GM23248 (cell line): ENCODE data around the gene TFB2M. TPM values are rescaled to one million over a fixed set of nuclear protein-coding genes. Genes with fewer than 3 reads are reported as not detected.

Experiments used
- DNase-seq: peaks from one replicate; pipeline ENCODE4 v3.0.0-alpha.2; 2015
- H2AFZ ChIP-seq: fragments of 200-600 bp; sonication (generic); 2 replicates; pipeline ENCODE4 v1.6.1; 2016; ENCODE audit warnings: antibody characterized with exemption
- H3F3A ChIP-seq: fragments of 200-600 bp; sonication (generic); 2 replicates; pipeline ENCODE4 v1.6.1; 2016; ENCODE audit warnings: mild to moderate bottlenecking, antibody characterized with exemption, mixed run types; ENCODE audit not compliant: insufficient read depth
- H3K27ac ChIP-seq: fragments of 200-600 bp; sonication (generic); 2 replicates; pipeline ENCODE4 v1.5.1; 2016; ENCODE audit warnings: mild to moderate bottlenecking
- H3K27me3 ChIP-seq: fragments of 200-600 bp; sonication (generic); replicated peaks from 2 replicates; pipeline ENCODE4 v1.6.1; 2016; ENCODE audit warnings: mild to moderate bottlenecking; ENCODE audit not compliant: insufficient read depth
- H3K36me3 ChIP-seq: fragments of 200-600 bp; sonication (generic); 2 replicates; pipeline ENCODE4 v1.6.1; 2016; ENCODE audit warnings: low read depth, mild to moderate bottlenecking
- H3K4me1 ChIP-seq: fragments of 200-600 bp; sonication (generic); 2 replicates; pipeline ENCODE4 v1.6.1; 2016; ENCODE audit warnings: mild to moderate bottlenecking; ENCODE audit not compliant: insufficient read depth
- H3K4me2 ChIP-seq: fragments of 200-600 bp; sonication (generic); one replicate; pipeline ENCODE4 v1.6.1; 2016; ENCODE audit warnings: mild to moderate bottlenecking; ENCODE audit not compliant: unreplicated experiment
- H3K4me3 ChIP-seq: fragments of 200-600 bp; sonication (generic); 2 replicates; pipeline ENCODE4 v1.5.1; 2016; ENCODE audit warnings: mild to moderate bottlenecking
- H3K79me2 ChIP-seq: fragments of 200-600 bp; sonication (generic); 2 replicates; pipeline ENCODE4 v1.6.1; 2016; ENCODE audit warnings: mild to moderate bottlenecking; ENCODE audit not compliant: insufficient read depth
- H3K9ac ChIP-seq: fragments of 200-600 bp; sonication (generic); 2 replicates; pipeline ENCODE4 v1.6.1; 2016; ENCODE audit warnings: mild to moderate bottlenecking
- H3K9me2 ChIP-seq: fragments of 200-600 bp; sonication (generic); 2 replicates; pipeline ENCODE4 v1.6.1; 2016; ENCODE audit warnings: mixed run types, mild to moderate bottlenecking, moderate library complexity; ENCODE audit not compliant: insufficient read depth
- H3K9me3 ChIP-seq: fragments of 200-600 bp; sonication (generic); one replicate; pipeline ENCODE4 v1.6.1; 2017; ENCODE audit warnings: low read depth
- H4K20me1 ChIP-seq: fragments of 200-600 bp; sonication (generic); 2 replicates; pipeline ENCODE4 v1.6.0; 2016; ENCODE audit not compliant: insufficient read depth
- EZH2 ChIP-seq: fragments of 200-600 bp; sonication (generic); IDR thresholded peaks from 2 replicates; pipeline ENCODE4 v1.6.1; 2018; ENCODE audit warnings: antibody characterized with exemption, mild to moderate bottlenecking; ENCODE audit not compliant: insufficient read depth, poor library complexity, severe bottlenecking
- EZH2phosphoT487 ChIP-seq: fragments of 200-600 bp; sonication (generic); IDR thresholded peaks from 2 replicates; pipeline ENCODE4 v1.6.1; 2018; ENCODE audit warnings: antibody characterized with exemption, moderate library complexity, mild to moderate bottlenecking, low read depth; ENCODE audit not compliant: insufficient read depth
- WGBS, 2 experiments: methylation state at CpG; one replicate each; pipeline ENCODE4 v1.1.6; 2015 to 2017; ENCODE audit warnings: low lambda C conversion rate in 2 of 2, low coverage in 1 of 2; ENCODE audit errors: missing lambda C conversion rate in 2 of 2; 5-methylcytosine and 5-hydroxymethylcytosine counted together
- in situ Hi-C: fragments of 300-500 bp; cut with MboI; formaldehyde crosslinking; loops from 2 replicates; pipeline ENCODE4 v1.15.0; 2020
- polyA plus RNA-seq: library from polyadenylated mRNA; unstranded; fragments of >200 nt; fragmentation: Nextera tagmentation; extraction: Ambion mirVana; gene quantifications from 2 replicates; pipeline ENCODE4 v1.2.1, GENCODE V29; 2016
- total RNA-seq: library from RNA; depleted of rRNA; stranded (reverse); fragments of >200 nt; shearing (Covaris generic); gene quantifications from 2 replicates; pipeline ENCODE4 v1.2.3, GENCODE V29; 2014

Gene TFB2M
- total and polyA plus RNA-seq, 2 experiments from 2014 or later: 20.6 to 32.0 TPM

DNA sequence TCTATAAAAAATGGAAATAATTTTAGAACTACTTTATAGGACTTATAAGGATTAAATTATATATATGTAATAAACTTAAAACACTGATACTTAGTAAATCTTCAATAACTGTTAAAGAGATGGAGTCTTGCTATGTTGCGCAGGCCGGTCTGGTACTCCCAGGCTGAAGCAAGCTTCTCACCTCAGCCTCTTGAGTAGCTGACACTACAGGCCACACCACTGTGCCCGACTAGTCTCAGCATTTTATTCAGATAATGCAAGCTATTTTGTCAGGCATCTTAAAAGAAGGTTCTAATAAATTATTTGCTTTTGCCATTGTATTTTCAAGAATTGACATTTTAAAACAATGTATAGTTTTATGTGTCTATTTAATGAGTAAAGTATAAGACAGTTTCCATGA lies 21.0 kb upstream of the TFB2M start:
- no peaks in the 10 kb centered on the region for H3K9me3 ChIP-seq
- peak overlapping the region; percentile 82 for H3K27ac ChIP-seq
- H3K27me3 ChIP-seq: no peaks in the 10 kb centered on the region
- in situ Hi-C loops: no loop called here
- H4K20me1 ChIP-seq: no peaks in the 10 kb centered on the region
- H3K36me3 ChIP-seq: peaks cover 24% of the 10 kb centered on the region; the same call in 1 of the 2 replicates
- peak overlapping the region; percentile 90 for H3K4me2 ChIP-seq
- peaks cover 86% of the 10 kb centered on the region for H3K79me2 ChIP-seq
- TF ChIP-seq EZH2: no peak
- no peak for TF ChIP-seq EZH2phosphoT487
- DNase-seq: no peak
- peak overlapping the region; percentile 66 for H3K9ac ChIP-seq
- WGBS, 2 experiments: 82 to 84% methylated on average over 3 of the region's 3 CpGs
- H3F3A ChIP-seq: peaks cover 28% of the 10 kb centered on the region
- H2AFZ ChIP-seq: no peak overlapping the region
- peaks cover 63% of the 10 kb centered on the region for H3K4me1 ChIP-seq
- H3K4me3 ChIP-seq: peak overlapping the region; percentile 54
- H3K9me2 ChIP-seq: no peaks in the 10 kb centered on the region

DNA sequence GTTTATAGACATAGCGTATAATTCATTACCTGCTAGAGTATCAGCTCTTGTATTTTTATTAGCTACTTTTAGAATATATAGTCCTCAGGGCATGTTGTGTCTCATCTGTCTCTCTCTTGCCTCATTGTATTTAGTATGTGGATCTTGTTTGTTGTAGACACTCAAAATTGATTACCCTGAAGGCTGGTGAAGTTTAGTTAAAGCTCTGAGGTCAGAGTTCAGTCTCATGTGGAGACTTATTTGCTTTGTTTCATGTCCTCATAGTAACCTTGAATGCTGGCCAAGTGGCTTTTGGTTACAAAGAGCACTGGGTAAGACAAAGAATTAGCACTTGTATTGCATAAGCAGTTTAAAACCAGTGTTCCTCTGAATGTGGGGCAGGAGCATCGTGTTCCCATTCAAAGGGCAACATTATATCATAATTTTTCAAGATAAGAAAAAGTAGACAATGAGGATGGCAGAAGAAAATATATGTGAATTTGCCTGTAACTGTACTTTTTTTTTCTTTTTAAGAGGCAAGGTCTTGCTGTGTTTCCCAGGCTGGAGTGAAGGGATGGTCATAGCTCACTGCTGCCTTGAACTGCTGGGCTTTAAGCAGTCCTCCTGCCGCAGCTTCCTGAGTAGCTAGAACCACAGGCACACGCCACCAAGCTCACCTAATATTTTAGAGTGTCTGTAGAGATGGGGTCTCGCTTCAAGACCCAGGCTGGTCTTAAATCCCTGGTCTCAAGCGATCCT lies 17.6 kb upstream of the TFB2M start:
- no peaks in the 10 kb centered on the region for H4K20me1 ChIP-seq
- in situ Hi-C loops: no loop called here
- WGBS, 2 experiments: 81 to 83% methylated on average over 6 of the region's 6 CpGs
- H3K9me2 ChIP-seq: no peaks in the 10 kb centered on the region
- peaks cover 91% of the 10 kb centered on the region for H3K79me2 ChIP-seq
- H3K9ac ChIP-seq: peak overlapping the region; percentile 9; the same call in 1 of the 2 replicates
- peak; percentile 51 for DNase-seq
- H3K4me3 ChIP-seq: no peak overlapping the region
- H3K4me1 ChIP-seq: peaks cover 64% of the 10 kb centered on the region
- no peak for TF ChIP-seq EZH2
- no peak for TF ChIP-seq EZH2phosphoT487
- H3K27ac ChIP-seq: peak overlapping the region; percentile 34
- no peaks in the 10 kb centered on the region for H3K9me3 ChIP-seq
- no peaks in the 10 kb centered on the region for H3K27me3 ChIP-seq
- H3K4me2 ChIP-seq: no peak overlapping the region
- H2AFZ ChIP-seq: no peak overlapping the region
- peaks cover 37% of the 10 kb centered on the region for H3F3A ChIP-seq
- H3K36me3 ChIP-seq: peaks cover 18% of the 10 kb centered on the region; the same call in 1 of the 2 replicates

DNA sequence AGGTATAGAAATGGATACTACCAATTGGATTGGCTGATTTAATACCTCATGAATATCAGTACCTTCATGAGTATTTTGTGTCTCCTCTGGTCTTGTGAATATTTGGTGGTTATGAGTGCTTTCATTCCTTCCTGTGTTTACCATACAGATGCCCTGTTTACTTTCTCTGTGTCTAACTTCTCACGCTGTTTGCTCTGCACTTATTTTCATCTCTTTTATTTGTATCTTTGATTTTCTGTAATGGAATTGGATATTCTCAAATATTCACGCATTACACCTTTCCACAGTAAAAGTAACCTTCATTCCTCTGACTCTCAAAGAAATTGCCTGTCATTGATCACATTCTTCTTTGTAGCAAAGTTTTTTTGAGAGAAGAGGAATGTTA lies 17.0 kb upstream of the TFB2M start:
- H3K79me2 ChIP-seq: peaks cover 96% of the 10 kb centered on the region
- no peak overlapping the region for H2AFZ ChIP-seq
- H3K4me3 ChIP-seq: no peak overlapping the region
- H3K4me1 ChIP-seq: peaks cover 64% of the 10 kb centered on the region
- peaks cover 43% of the 10 kb centered on the region for H3F3A ChIP-seq
- 99 to 100% methylated on average over 2 of the region's 2 CpGs for WGBS, 2 experiments
- H3K9ac ChIP-seq: peak overlapping the region; percentile 9; the same call in 1 of the 2 replicates
- no peaks in the 10 kb centered on the region for H3K9me2 ChIP-seq
- H3K4me2 ChIP-seq: no peak overlapping the region
- H3K36me3 ChIP-seq: peaks cover 18% of the 10 kb centered on the region; the same call in 1 of the 2 replicates
- H3K9me3 ChIP-seq: no peaks in the 10 kb centered on the region
- no peaks in the 10 kb centered on the region for H4K20me1 ChIP-seq
- H3K27ac ChIP-seq: peak overlapping the region; percentile 34
- H3K27me3 ChIP-seq: no peaks in the 10 kb centered on the region
- no peak for DNase-seq
- TF ChIP-seq EZH2phosphoT487 (no peak), EZH2 (no peak)
- in situ Hi-C loops: no loop called here

DNA sequence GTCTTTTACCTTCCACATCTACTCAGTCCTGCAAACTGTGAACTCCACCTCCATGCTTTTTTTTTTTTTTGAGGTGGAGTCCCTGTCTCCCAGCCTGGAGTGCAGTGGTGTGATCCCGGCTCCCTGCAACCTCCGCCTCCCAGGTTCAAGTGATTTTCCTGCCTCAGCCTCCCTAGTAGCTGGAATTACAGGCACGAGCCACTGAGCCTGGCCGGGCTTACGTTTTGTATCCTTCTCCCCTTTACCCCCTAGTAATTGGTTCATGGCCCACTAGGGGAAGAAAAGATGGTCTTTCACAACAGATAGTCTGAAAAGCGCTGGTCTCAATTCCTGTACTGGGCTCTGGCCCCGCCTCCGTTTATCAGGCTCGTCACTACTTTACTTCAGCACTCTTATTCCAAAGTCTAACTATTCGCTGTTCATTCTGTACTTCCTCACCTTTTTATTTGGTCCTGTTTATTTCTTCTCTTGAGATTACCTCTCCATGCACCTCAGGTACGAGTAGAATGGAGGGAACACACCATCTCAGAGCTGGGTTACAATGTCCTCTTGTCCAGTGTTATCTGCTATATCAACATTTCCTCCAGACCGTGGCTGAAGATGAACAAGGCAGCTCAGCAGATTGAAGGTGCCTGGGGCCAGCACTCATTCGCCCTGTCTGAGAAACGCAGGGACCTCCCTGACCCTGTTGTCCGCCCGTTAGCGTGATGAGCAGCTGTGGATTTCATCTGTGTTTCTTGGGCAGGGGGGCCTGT lies 16.4 kb upstream of the TFB2M start:
- H3F3A ChIP-seq: peaks cover 46% of the 10 kb centered on the region
- H3K4me3 ChIP-seq: no peak overlapping the region
- H3K36me3 ChIP-seq: peaks cover 18% of the 10 kb centered on the region; the same call in 1 of the 2 replicates
- no peak overlapping the region for H3K27ac ChIP-seq
- no peak for TF ChIP-seq EZH2phosphoT487
- TF ChIP-seq EZH2: no peak
- no peak overlapping the region for H3K9ac ChIP-seq
- H4K20me1 ChIP-seq: no peaks in the 10 kb centered on the region
- no peak overlapping the region for H3K4me2 ChIP-seq
- peaks cover 65% of the 10 kb centered on the region for H3K4me1 ChIP-seq
- H3K27me3 ChIP-seq: no peaks in the 10 kb centered on the region
- in situ Hi-C loops: no loop called here
- no peak overlapping the region for H2AFZ ChIP-seq
- no peaks in the 10 kb centered on the region for H3K9me3 ChIP-seq
- DNase-seq: no peak
- WGBS, 2 experiments: 92 to 93% methylated on average over 17 of the region's 17 CpGs
- H3K9me2 ChIP-seq: no peaks in the 10 kb centered on the region
- peaks cover 100% of the 10 kb centered on the region for H3K79me2 ChIP-seq
